Spleen (tissue), 7 donors: ENCODE measurements around the gene NR0B2.

Source experiments
- CTCF ChIP-seq, 11 experiments: fragments of 200-600 bp in 7 of 11; fragments of 450-650 bp in 4 of 11; sonication (generic) in 4 of 11; IDR thresholded peaks in 8 of 11; conservative IDR thresholded peaks in 3 of 11; 1 replicate in 7 of 11; 2 replicates in 4 of 11; pipeline versions ENCODE4 v1.4.0 to v1.8.0; 2016 to 2021; ENCODE audit warnings: antibody characterized with exemption in 11 of 11, inconsistent platforms in 4 of 11, mild to moderate bottlenecking in 1 of 11
- POLR2A ChIP-seq, 3 donors: fragments of 450-650 bp; IDR thresholded peaks; one replicate each; pipeline ENCODE4 v1.5.1; 2017; ENCODE audit warnings: antibody characterized with exemption in 3 of 3, mild to moderate bottlenecking in 1 of 3
- POLR2AphosphoS5 ChIP-seq, 3 donors: sonication (generic); formaldehyde crosslinking; IDR thresholded peaks; one replicate each; pipeline ENCODE4 v1.5.1; 2017; ENCODE audit warnings: antibody characterized with exemption in 3 of 3
- donor health status: DM: no; HTN: no; CAD: no; lungs with moderate emphysema.
- donor health status: DM: no; HTN: no; CAD: no.
- donor health status: DM: no; HTN: no; CAD: no.

- TF ChIP-seq CTCF (IDR thresholded peaks at IDR 0.05 in 8 of 11, conservative IDR thresholded peaks at IDR 0.05 in 3 of 11), result no peak
- TF ChIP-seq POLR2A (IDR thresholded peaks at IDR 0.05), result no peak
- no peak for TF ChIP-seq POLR2AphosphoS5 (IDR thresholded peaks at IDR 0.05)
Measured at GRCh38 chr1:26957306-26957705, 43.5 kb upstream of the NR0B2 start.
